ENCODE data around the gene IFT20. TPM values are rescaled to one million over a fixed set of nuclear protein-coding genes. Genes with fewer than 3 reads are reported as not detected.

Gene IFT20
- total and polyA plus RNA-seq, 5 donors from 2014 or later = 36.9 to 55.5 (median 44.1) TPM

- Histone ChIP-seq H3K9me3 (ENCODE audit: control insufficient read depth in 2 of 2, low read length in 2 of 2) (no peaks in the 10 kb centered on the region), H3K36me3 (ENCODE audit: control insufficient read depth, insufficient read depth, low read length) (peaks cover 46% of the 10 kb centered on the region), H3K4me3 (ENCODE audit: low read depth, low read length) (peak overlapping the region; percentile 95), H3K27ac (ENCODE audit: insufficient read depth, low read length, poor library complexity, severe bottlenecking) (peak overlapping the region; percentile 83), H3K4me1 (ENCODE audit: control insufficient read depth, insufficient read depth, low read length, poor library complexity, severe bottlenecking) (peaks cover 24% of the 10 kb centered on the region), H3K27me3 (ENCODE audit: control insufficient read depth, insufficient read depth, low read length) (no peaks in the 10 kb centered on the region)
- DNase-seq = no peak
- peaks cover 5% of the 10 kb centered on the region for H3K27me3 Mint-ChIP-seq
- peaks cover 21% of the 10 kb centered on the region for H3K36me3 Mint-ChIP-seq
- ATAC-seq (ENCODE audit: low read depth in 2 of 2) = no peak
- peak overlapping the region; percentile 95 to 97 (median 95) for H3K27ac Mint-ChIP-seq
- no peaks in the 10 kb centered on the region for H3K9me3 Mint-ChIP-seq
- H3K4me1 Mint-ChIP-seq = peaks cover 0 to 34% (median 21%) of the 10 kb centered on the region in 4 donors
- peak overlapping the region; percentile 89 to 97 (median 95) for H3K4me3 Mint-ChIP-seq
Measured at GRCh38 chr17:28357901-28358197, 22.6 kb upstream of the IFT20 start.

DNA sequence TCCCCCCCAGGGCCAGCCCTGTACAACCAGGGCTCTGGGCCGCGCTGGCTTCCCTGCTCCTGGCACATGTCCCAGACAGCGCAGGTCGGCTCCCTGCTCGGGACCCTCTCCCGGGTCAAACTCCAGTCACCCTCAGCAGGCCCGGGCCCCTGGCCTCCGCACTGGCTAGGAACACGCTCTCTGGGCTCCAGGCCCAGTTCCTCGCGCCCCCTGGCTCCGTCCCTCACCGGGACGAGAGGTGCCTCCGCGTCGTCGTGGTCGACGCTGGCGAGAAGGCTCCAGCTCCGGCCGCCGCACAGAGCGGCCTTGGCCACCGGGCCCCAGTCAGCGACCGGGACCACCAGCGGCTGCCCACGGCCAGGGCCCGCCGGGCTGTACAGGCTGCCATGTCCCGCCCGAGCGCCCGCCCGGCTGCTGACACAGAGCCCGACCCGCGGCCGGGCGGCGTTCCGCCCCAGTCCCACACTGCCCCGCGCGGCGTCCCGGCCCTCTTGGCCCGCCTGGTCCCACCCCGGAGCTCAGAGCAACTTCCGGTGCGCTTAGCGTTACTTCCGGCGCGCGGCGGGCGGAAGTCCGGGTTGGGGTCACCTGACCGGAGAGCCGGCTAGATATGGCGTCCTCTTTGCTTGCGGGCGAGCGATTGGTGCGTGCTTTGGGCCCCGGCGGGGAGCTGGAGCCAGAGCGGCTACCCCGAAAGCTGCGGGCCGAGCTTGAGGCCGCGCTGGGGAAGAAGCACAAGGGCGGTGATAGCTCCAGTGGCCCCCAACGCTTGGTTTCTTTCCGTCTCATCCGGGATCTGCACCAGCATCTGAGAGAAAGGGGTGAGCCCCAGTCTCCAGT is 22.0 kb upstream of the IFT20 start, which contains the start of gene POLDIP2:
Gene POLDIP2, minus strand, starts transcription at position 467 of the 840 bp plus-strand sequence. Its CDS starts 79 bp downstream, at position 388.
- peak within 1 kb of the TSS; percentile 95 to 97 (median 95) for H3K27ac Mint-ChIP-seq

DNA sequence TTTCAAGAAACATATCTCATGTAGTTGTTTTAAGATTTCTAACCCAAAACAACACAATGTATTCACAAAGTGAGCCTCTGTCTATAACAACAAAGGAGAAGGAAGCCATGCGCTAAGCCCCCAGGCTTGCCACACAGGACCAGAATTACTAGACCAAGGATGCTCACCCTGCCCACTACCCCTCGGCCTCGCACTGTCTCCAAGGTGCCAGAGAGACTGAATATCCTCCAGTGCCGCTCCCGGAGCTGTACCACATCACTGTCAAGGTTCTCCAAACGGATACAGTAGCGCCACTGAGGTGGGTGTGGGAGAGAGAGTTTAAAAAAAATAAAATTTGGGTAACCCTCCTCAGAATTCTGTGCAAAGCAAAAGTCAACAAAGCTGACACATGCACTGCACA is 15.0 kb upstream of the IFT20 start:
- Mint-ChIP-seq H3K4me1 (peaks cover 0 to 5% (median 0%) of the 10 kb centered on the region in 4 donors), H3K27ac (no peak overlapping the region), H3K36me3 (peaks cover 31% of the 10 kb centered on the region), H3K9me3 (no peaks in the 10 kb centered on the region), H3K4me3 (no peak overlapping the region), H3K27me3 (no peaks in the 10 kb centered on the region)
- DNase-seq = no peak
- H3K36me3 ChIP-seq (ENCODE audit: control insufficient read depth, insufficient read depth, low read length) = peaks cover 77% of the 10 kb centered on the region
- no peak for ATAC-seq (ENCODE audit: low read depth in 2 of 2)
- H3K27ac ChIP-seq (ENCODE audit: insufficient read depth, low read length, poor library complexity, severe bottlenecking) = no peak overlapping the region
- H3K4me1 ChIP-seq (ENCODE audit: control insufficient read depth, insufficient read depth, low read length, poor library complexity, severe bottlenecking) = no peaks in the 10 kb centered on the region
- H3K27me3 ChIP-seq (ENCODE audit: control insufficient read depth, insufficient read depth, low read length) = no peaks in the 10 kb centered on the region
- no peaks in the 10 kb centered on the region for H3K9me3 ChIP-seq (ENCODE audit: control insufficient read depth in 2 of 2, low read length in 2 of 2)
- no peak overlapping the region for H3K4me3 ChIP-seq (ENCODE audit: low read depth, low read length)

More for the DNA sequence above, 22.0 kb upstream of the IFT20 start, which contains the start of gene POLDIP2:
- H3K9me3 Mint-ChIP-seq = no peaks in the 10 kb centered on the region
- DNase-seq (peak; percentile 94 to 97 (median 96)), ATAC-seq (ENCODE audit: low read depth in 2 of 2) (peak; percentile 99 to 100)
- H3K4me1 ChIP-seq (ENCODE audit: control insufficient read depth, insufficient read depth, low read length, poor library complexity, severe bottlenecking) = peaks cover 24% of the 10 kb centered on the region
- peaks cover 43% of the 10 kb centered on the region for H3K36me3 ChIP-seq (ENCODE audit: control insufficient read depth, insufficient read depth, low read length)
- H3K36me3 Mint-ChIP-seq = peaks cover 22% of the 10 kb centered on the region
- H3K27ac ChIP-seq (ENCODE audit: insufficient read depth, low read length, poor library complexity, severe bottlenecking) = peak within 1 kb of the TSS; percentile 83
- H3K4me3 Mint-ChIP-seq = peak within 1 kb of the TSS; percentile 89 to 97 (median 95)
- peaks cover 5% of the 10 kb centered on the region for H3K27me3 Mint-ChIP-seq
- H3K27me3 ChIP-seq (ENCODE audit: control insufficient read depth, insufficient read depth, low read length) = no peaks in the 10 kb centered on the region
- no peaks in the 10 kb centered on the region for H3K9me3 ChIP-seq (ENCODE audit: control insufficient read depth in 2 of 2, low read length in 2 of 2)
- peak within 1 kb of the TSS; percentile 95 for H3K4me3 ChIP-seq (ENCODE audit: low read depth, low read length)
- H3K4me1 Mint-ChIP-seq = peaks cover 0 to 34% (median 21%) of the 10 kb centered on the region in 4 donors

DNA sequence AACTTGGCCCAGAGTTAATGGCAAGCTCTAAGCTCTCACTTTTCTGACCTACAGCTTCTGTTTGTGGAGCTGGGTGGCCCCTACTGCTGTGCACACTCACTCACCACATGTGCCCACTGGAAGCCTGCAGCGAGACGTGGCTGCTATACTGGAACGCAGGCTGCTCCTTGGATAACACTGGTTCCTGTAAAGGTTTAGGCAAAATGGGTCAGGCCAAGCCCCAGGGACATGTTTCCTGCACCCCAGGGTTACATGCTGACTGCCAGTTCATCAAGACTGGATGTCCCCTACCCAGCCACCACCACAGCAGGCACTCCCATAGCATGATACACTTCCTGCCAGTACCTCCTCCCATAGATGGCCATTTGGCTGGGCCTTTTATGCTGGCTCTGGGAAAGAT is 13.7 kb upstream of the IFT20 start:
- Mint-ChIP-seq H3K9me3 (no peaks in the 10 kb centered on the region), H3K27me3 (no peaks in the 10 kb centered on the region), H3K4me3 (no peak overlapping the region), H3K27ac (no peak overlapping the region), H3K4me1 (no peaks in the 10 kb centered on the region), H3K36me3 (peaks cover 27% of the 10 kb centered on the region)
- H3K4me3 ChIP-seq (ENCODE audit: low read depth, low read length) = no peak overlapping the region
- H3K9me3 ChIP-seq (ENCODE audit: control insufficient read depth in 2 of 2, low read length in 2 of 2) = no peaks in the 10 kb centered on the region
- no peak overlapping the region for H3K27ac ChIP-seq (ENCODE audit: insufficient read depth, low read length, poor library complexity, severe bottlenecking)
- DNase-seq (no peak), ATAC-seq (ENCODE audit: low read depth in 2 of 2) (no peak)
- H3K27me3 ChIP-seq (ENCODE audit: control insufficient read depth, insufficient read depth, low read length) = no peaks in the 10 kb centered on the region
- peaks cover 85% of the 10 kb centered on the region for H3K36me3 ChIP-seq (ENCODE audit: control insufficient read depth, insufficient read depth, low read length)
- H3K4me1 ChIP-seq (ENCODE audit: control insufficient read depth, insufficient read depth, low read length, poor library complexity, severe bottlenecking) = no peaks in the 10 kb centered on the region

DNA sequence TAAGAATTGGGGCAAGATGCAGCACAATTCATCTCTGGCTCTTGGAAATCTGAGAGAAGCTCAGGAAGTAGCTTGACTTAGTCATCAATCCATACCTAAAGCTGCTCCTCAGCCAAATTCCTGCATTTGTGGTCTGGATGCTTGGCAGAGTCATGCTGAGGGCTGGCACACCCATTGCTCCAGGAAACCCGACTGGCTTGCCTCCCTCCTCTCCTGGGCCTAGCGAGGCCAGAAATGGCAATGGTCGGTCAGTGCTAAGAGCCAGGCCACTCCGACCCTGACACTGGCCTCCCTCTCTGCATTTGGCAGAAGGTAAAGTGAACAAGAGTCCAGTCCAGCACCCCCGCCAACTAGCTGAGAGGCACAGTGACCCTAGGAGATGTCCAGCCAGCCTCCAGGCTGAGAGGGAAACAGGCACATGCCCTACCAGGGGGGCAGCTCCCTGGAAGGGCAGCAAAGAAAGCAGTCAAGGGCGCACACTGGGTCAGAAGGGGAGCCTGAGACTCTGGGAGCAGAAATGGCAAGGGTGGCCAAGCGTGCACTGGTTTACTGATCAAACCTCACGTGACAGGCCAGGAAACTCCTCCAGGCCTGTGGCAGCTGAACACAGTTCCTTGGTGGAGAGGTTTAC is 12.1 kb upstream of the IFT20 start:
- Histone ChIP-seq H3K4me3 (ENCODE audit: low read depth, low read length) (no peak overlapping the region), H3K36me3 (ENCODE audit: control insufficient read depth, insufficient read depth, low read length) (peaks cover 90% of the 10 kb centered on the region), H3K4me1 (ENCODE audit: control insufficient read depth, insufficient read depth, low read length, poor library complexity, severe bottlenecking) (no peaks in the 10 kb centered on the region), H3K27ac (ENCODE audit: insufficient read depth, low read length, poor library complexity, severe bottlenecking) (no peak overlapping the region), H3K9me3 (ENCODE audit: control insufficient read depth in 2 of 2, low read length in 2 of 2) (no peaks in the 10 kb centered on the region), H3K27me3 (ENCODE audit: control insufficient read depth, insufficient read depth, low read length) (no peaks in the 10 kb centered on the region)
- Mint-ChIP-seq H3K27ac (no peak overlapping the region), H3K9me3 (no peaks in the 10 kb centered on the region), H3K27me3 (no peaks in the 10 kb centered on the region), H3K4me3 (no peak overlapping the region), H3K4me1 (no peaks in the 10 kb centered on the region), H3K36me3 (peaks cover 29% of the 10 kb centered on the region)
- ATAC-seq (ENCODE audit: low read depth in 2 of 2) (no peak), DNase-seq (no peak)

DNA sequence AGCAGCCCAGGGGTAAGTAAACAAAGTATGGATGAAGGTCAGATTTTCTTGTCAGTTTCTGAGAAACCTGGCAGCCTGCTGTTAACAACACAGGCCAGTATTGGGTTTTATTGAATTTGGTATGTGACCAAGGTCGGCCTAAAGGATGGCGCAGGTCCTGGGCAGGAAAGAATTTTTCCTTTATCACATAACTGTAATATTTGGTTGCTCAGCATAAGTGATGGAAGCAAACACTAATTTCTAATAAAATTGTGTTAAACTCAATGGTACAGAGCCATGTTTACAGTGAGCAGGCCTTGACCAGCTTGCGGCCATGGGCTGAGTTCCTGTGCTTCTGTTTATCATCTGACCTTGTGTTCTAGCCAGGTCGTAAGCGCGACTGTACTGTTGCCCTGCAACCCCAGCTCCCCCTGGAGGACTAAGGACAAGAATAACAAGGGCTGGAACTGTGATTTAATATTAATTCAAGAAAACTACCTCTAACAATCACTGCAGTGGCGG is 11.5 kb upstream of the IFT20 start:
- DNase-seq = no peak
- H3K36me3 ChIP-seq (ENCODE audit: control insufficient read depth, insufficient read depth, low read length) = peaks cover 93% of the 10 kb centered on the region

DNA sequence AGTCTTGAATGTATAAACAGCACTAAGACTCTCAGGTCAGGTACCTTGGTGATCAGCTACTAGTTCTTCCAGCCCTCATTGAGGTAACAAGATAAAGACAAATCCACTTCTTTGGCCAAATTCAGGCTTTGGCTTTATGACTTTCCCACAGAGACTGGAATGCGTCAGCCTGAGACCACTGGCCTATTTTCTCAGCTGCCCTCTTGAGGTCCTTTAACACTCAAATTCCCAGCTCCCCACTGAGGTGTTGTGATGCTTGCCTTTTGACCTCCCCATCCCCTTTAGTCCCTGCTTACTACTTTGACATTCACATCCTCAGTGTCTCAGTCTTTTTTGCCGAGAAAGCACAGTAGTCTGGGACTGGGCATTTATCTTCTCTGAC is 10.9 kb upstream of the IFT20 start:
- peaks cover 28% of the 10 kb centered on the region for H3K36me3 Mint-ChIP-seq
- Histone ChIP-seq H3K27me3 (ENCODE audit: control insufficient read depth, insufficient read depth, low read length) (no peaks in the 10 kb centered on the region), H3K4me3 (ENCODE audit: low read depth, low read length) (no peak overlapping the region), H3K27ac (ENCODE audit: insufficient read depth, low read length, poor library complexity, severe bottlenecking) (no peak overlapping the region), H3K9me3 (ENCODE audit: control insufficient read depth in 2 of 2, low read length in 2 of 2) (no peaks in the 10 kb centered on the region), H3K36me3 (ENCODE audit: control insufficient read depth, insufficient read depth, low read length) (peaks cover 93% of the 10 kb centered on the region), H3K4me1 (ENCODE audit: control insufficient read depth, insufficient read depth, low read length, poor library complexity, severe bottlenecking) (no peaks in the 10 kb centered on the region)
- H3K4me3 Mint-ChIP-seq = no peak overlapping the region
- DNase-seq (no peak), ATAC-seq (ENCODE audit: low read depth in 2 of 2) (no peak)
- H3K27me3 Mint-ChIP-seq = no peaks in the 10 kb centered on the region
- H3K4me1 Mint-ChIP-seq = no peaks in the 10 kb centered on the region
- H3K27ac Mint-ChIP-seq = no peak overlapping the region
- H3K9me3 Mint-ChIP-seq = no peaks in the 10 kb centered on the region

More for the DNA sequence above, 11.5 kb upstream of the IFT20 start:
- Histone ChIP-seq H3K4me3 (ENCODE audit: low read depth, low read length) (no peak overlapping the region), H3K27me3 (ENCODE audit: control insufficient read depth, insufficient read depth, low read length) (no peaks in the 10 kb centered on the region), H3K9me3 (ENCODE audit: control insufficient read depth in 2 of 2, low read length in 2 of 2) (no peaks in the 10 kb centered on the region), H3K4me1 (ENCODE audit: control insufficient read depth, insufficient read depth, low read length, poor library complexity, severe bottlenecking) (no peaks in the 10 kb centered on the region), H3K27ac (ENCODE audit: insufficient read depth, low read length, poor library complexity, severe bottlenecking) (no peak overlapping the region)
- no peaks in the 10 kb centered on the region for H3K27me3 Mint-ChIP-seq
- no peaks in the 10 kb centered on the region for H3K4me1 Mint-ChIP-seq
- H3K36me3 Mint-ChIP-seq = peaks cover 32% of the 10 kb centered on the region
- H3K27ac Mint-ChIP-seq = no peak overlapping the region
- ATAC-seq (ENCODE audit: low read depth in 2 of 2) = no peak
- no peak overlapping the region for H3K4me3 Mint-ChIP-seq
- no peaks in the 10 kb centered on the region for H3K9me3 Mint-ChIP-seq

All from CD4-positive, CD25-positive, alpha-beta regulatory T cell (primary cell).